K562 (cell line): ENCODE results near the gene FGF21. TPM values are rescaled to one million over a fixed set of nuclear protein-coding genes. Genes with fewer than 3 reads are reported as not detected.
A peak's percentile ranks its signal among the peaks of the same experiment; 100 is the strongest.

Experiments used
- ATAC-seq: fragments of 200-7000 bp; cut with Tn5 transposase; 3 replicates; pipeline ENCODE4 v1.9.1; 2020; ENCODE audit warnings: moderate library complexity
- BruUV-seq: library from RNA; stranded (reverse); fragments of 400-500 nt; replicated peaks from 2 replicates; lab custom pipeline; 2021; lab: Mats Ljungman, UMichigan
- CTCF ChIA-PET: fragments of 300-600 bp; formaldehyde crosslinking; extraction: SDS; loops from one replicate; lab custom pipeline; 2021; ENCODE audit warnings: low intra/inter-chr PET ratio; lab: Yijun Ruan, JAX
- POLR2A ChIA-PET: fragments of 300-600, 350-650 bp; sonication (Branson Sonifier 250); formaldehyde crosslinking; extraction: SDS; loops from one replicate; lab custom pipeline; 2021; ENCODE audit warnings: antibody characterized with exemption, inconsistent platforms; lab: Yijun Ruan, JAX
- DNase-seq, 4 experiments: peaks; one replicate each; pipeline versions ENCODE4 v3.0.0 to v3.0.0-alpha.2; 2011 to 2018; ENCODE audit warnings: low spot score in 3 of 4, mixed read lengths in 3 of 4; ENCODE audit errors: extremely low read depth in 1 of 4
- FAIRE-seq: peaks from 2 replicates; lab custom pipeline; 2011; peaks lifted over from hg19 to GRCh38; lab: Jason Lieb, UNC
- H2AFZ ChIP-seq: 2 replicates; pipeline ENCODE4 v1.6.0; 2011; ENCODE audit warnings: low read depth, low read length, control low read depth, inconsistent platforms
- H3K27ac ChIP-seq: fragments of 200-600 bp; 3 replicates; pipeline ENCODE4 v1.8.0; 2011; ENCODE audit warnings: low read depth, mild to moderate bottlenecking, control low read depth, inconsistent platforms, low read length, moderate library complexity, mixed read lengths; ENCODE audit errors: extremely low read depth
- H3K27me3 ChIP-seq, 2 experiments: fragments of 300-600 bp in 1 of 2; 2 replicates in 1 of 2; 3 replicates in 1 of 2; pipeline versions ENCODE4 v1.6.0 to v1.8.0; 2011; ENCODE audit warnings: inconsistent platforms in 2 of 2, low read length in 2 of 2, mild to moderate bottlenecking in 1 of 2, mixed read lengths in 1 of 2, moderate library complexity in 1 of 2; ENCODE audit not compliant: control insufficient read depth in 2 of 2, insufficient read depth in 2 of 2
- H3K36me3 ChIP-seq: fragments of 300-600 bp; 3 replicates; pipeline ENCODE4 v1.8.0; 2011; ENCODE audit warnings: mild to moderate bottlenecking, low read length, inconsistent platforms; ENCODE audit not compliant: control insufficient read depth, insufficient read depth
- H3K4me1 ChIP-seq, 2 experiments: fragments of 200-600 bp in 1 of 2; replicated peaks in 1 of 2; 2 replicates in 1 of 2; 3 replicates in 1 of 2; pipeline versions ENCODE4 v1.5.1 to v1.8.0; 2011; ENCODE audit warnings: inconsistent platforms in 2 of 2, low read length in 2 of 2, mild to moderate bottlenecking in 1 of 2, mixed read lengths in 1 of 2, moderate library complexity in 1 of 2; ENCODE audit not compliant: control insufficient read depth in 2 of 2, insufficient read depth in 2 of 2
- H3K4me2 ChIP-seq: 2 replicates; pipeline ENCODE4 v1.6.1; 2011; ENCODE audit warnings: low read length, control low read depth, inconsistent platforms, mixed read lengths; ENCODE audit not compliant: insufficient read depth
- H3K4me3 ChIP-seq: fragments of 200-600 bp; sonication (generic), shearing (Covaris generic); 2 replicates; pipeline ENCODE4 v1.5.1; 2016; ENCODE audit warnings: control low read depth, inconsistent platforms
- H3K79me2 ChIP-seq: fragments of 200-600 bp; 3 replicates; pipeline ENCODE4 v1.8.0; 2011; ENCODE audit warnings: low read length, inconsistent platforms; ENCODE audit not compliant: control insufficient read depth, insufficient read depth
- H3K9ac ChIP-seq, 2 experiments: 2 replicates each; pipeline versions ENCODE4 v1.6.0 to v1.6.1; 2011; ENCODE audit warnings: low read depth in 2 of 2, low read length in 2 of 2, control low read depth in 1 of 2, inconsistent platforms in 1 of 2, mild to moderate bottlenecking in 1 of 2, mixed read lengths in 1 of 2; ENCODE audit not compliant: insufficient read depth in 1 of 2
- H3K9me1 ChIP-seq: one replicate; pipeline ENCODE4 v1.6.0; 2011; ENCODE audit warnings: inconsistent platforms, mild to moderate bottlenecking, low read length, moderate library complexity; ENCODE audit not compliant: control insufficient read depth, insufficient read depth
- H3K9me3 ChIP-seq: replicated peaks from 2 replicates; pipeline ENCODE4 v1.5.1; 2011; ENCODE audit warnings: low read depth, low read length, inconsistent platforms; ENCODE audit not compliant: control insufficient read depth, insufficient read depth
- H4K20me1 ChIP-seq: replicated peaks from 2 replicates; pipeline ENCODE4 v1.6.1; 2011; ENCODE audit warnings: low read length, inconsistent platforms, mixed read lengths; ENCODE audit not compliant: control insufficient read depth, insufficient read depth
- ATF3 ChIP-seq, 2 experiments: fragments of 450-650 bp in 1 of 2; sonication (generic) in 1 of 2; formaldehyde crosslinking in 1 of 2; IDR thresholded peaks in 1 of 2; conservative IDR thresholded peaks in 1 of 2; 2 replicates each; pipeline versions ENCODE4 v1.6.1 to v1.8.1; 2016 to 2023; ENCODE audit warnings: mild to moderate bottlenecking in 2 of 2, moderate library complexity in 2 of 2, inconsistent platforms in 1 of 2, missing genetic modification reagents in 1 of 2
- BCOR ChIP-seq: fragments of 450-650 bp; IDR thresholded peaks from 2 replicates; pipeline ENCODE4 v1.6.1; 2016
- ETV5 ChIP-seq: sonication (generic); formaldehyde crosslinking; IDR thresholded peaks from 2 replicates; pipeline ENCODE4 v1.4.0; 2020; ENCODE audit warnings: low read depth, mild to moderate bottlenecking, missing genetic modification reagents
- HCFC1 ChIP-seq: IDR thresholded peaks from 2 replicates; pipeline ENCODE4 v1.6.1; 2012; ENCODE audit warnings: low read depth, low read length, improper control_type of control experiment
- KDM2B ChIP-seq: fragments of 250-450 bp; sonication (Bioruptor Pico); IDR thresholded peaks from 2 replicates; pipeline ENCODE4 v1.8.0; 2021; ENCODE audit warnings: mild to moderate bottlenecking, moderate library complexity
- NR4A1 ChIP-seq, 2 experiments: fragments of 250-450 bp in 1 of 2; fragments of 450-650 bp in 1 of 2; sonication (Bioruptor Pico) in 1 of 2; IDR thresholded peaks; 2 replicates each; pipeline versions ENCODE4 v1.4.0 to v1.6.1; 2016 to 2020; ENCODE audit warnings: mild to moderate bottlenecking in 2 of 2, missing compliant biosample characterization in 1 of 2, missing genetic modification characterization in 1 of 2, moderate library complexity in 1 of 2
- SIX5 ChIP-seq, 2 experiments: IDR thresholded peaks; 2 replicates each; pipeline ENCODE4 v1.6.1; 2011; ENCODE audit warnings: low read length in 2 of 2, borderline replicate concordance in 1 of 2, low read depth in 1 of 2, mild to moderate bottlenecking in 1 of 2, moderate library complexity in 1 of 2; ENCODE audit not compliant: insufficient read depth in 1 of 2
- SRF ChIP-seq, 2 experiments: fragments of 250-450, 450-650 bp in 1 of 2; sonication (Bioruptor Pico) in 1 of 2; sonication (generic) in 1 of 2; formaldehyde crosslinking; IDR thresholded peaks; 2 replicates each; pipeline versions ENCODE4 v1.5.0 to v1.5.1; 2020 to 2022; ENCODE audit warnings: mild to moderate bottlenecking in 1 of 2, missing genetic modification reagents in 1 of 2
- ZBTB33 ChIP-seq: sonication (generic); formaldehyde crosslinking; IDR thresholded peaks from 2 replicates; pipeline ENCODE4 v1.8.1; 2023; ENCODE audit warnings: mild to moderate bottlenecking, missing genetic modification reagents
- ZNF121 ChIP-seq: sonication (generic); formaldehyde crosslinking; conservative IDR thresholded peaks from 2 replicates; pipeline ENCODE4 v1.8.0; 2022; ENCODE audit warnings: missing genetic modification reagents
- ZNF143 ChIP-seq: sonication (generic); formaldehyde crosslinking; IDR thresholded peaks from 2 replicates; pipeline ENCODE4 v1.9.0; 2022; ENCODE audit warnings: mild to moderate bottlenecking, missing genetic modification reagents
- WGBS: fragments of 100-300 bp; shearing (Covaris generic); methylation state at CpG from one replicate; pipeline ENCODE4 v1.1.6; 2016; ENCODE audit warnings: low coverage, mixed read lengths; ENCODE audit not compliant: insufficient coverage; ENCODE audit errors: missing lambda C conversion rate; 5-methylcytosine and 5-hydroxymethylcytosine counted together
- in situ Hi-C: fragments of 300-500 bp; cut with MboI; formaldehyde crosslinking; loops from 4 replicates; pipeline ENCODE4 v1.15.0; 2018; ENCODE audit warnings: inconsistent platforms, mixed read lengths
- intact Hi-C: fragments of 100-400 bp; cut with micrococcal nuclease; formaldehyde crosslinking; loops from 2 replicates; pipeline ENCODE4 v1.14.2; 2022
- polyA plus RNA-seq, 8 experiments: library from polyadenylated mRNA; depleted of rRNA in 4 of 8; stranded (reverse) in 5 of 8; unstranded in 3 of 8; fragments of >200 nt; fragmentation: Nextera tagmentation in 2 of 8; fragmentation: Illumina TruSeq in 1 of 8; extraction: Ambion mirVana in 2 of 8; extraction: Trizol in 1 of 8; gene quantifications; 2 replicates each; pipeline versions ENCODE4 v1.2.1 to v1.2.3, GENCODE V29; 2011 to 2014; ENCODE audit warnings: inconsistent platforms in 1 of 8, missing spikeins in 1 of 8
- total RNA-seq, 7 experiments: library from RNA; depleted of rRNA in 6 of 7; stranded (reverse); fragments of >200 nt in 6 of 7; fragmentation: Illumina TruSeq in 2 of 7; extraction: Trizol in 2 of 7; gene quantifications; 2 replicates each; pipeline versions ENCODE4 v1.2.1 to v1.2.3, GENCODE V29; 2011 to 2021; ENCODE audit warnings: low replicate concordance in 1 of 7

FGF21 gene
- total and polyA plus RNA-seq, 9 of the 15 experiments (the other 6 are each of a cell fraction or from before 2014, with no cell fraction given) = 0.04 to 0.77 (median 0.09) TPM; not detected in 6

- no peak overlapping the region for H3K27ac ChIP-seq
- no peak overlapping the region for H3K9ac ChIP-seq
- 95% methylated on average over 5 of the region's 9 CpGs for WGBS
- H3K27me3 ChIP-seq = no peaks in the 10 kb centered on the region
- no peak overlapping the region for H3K4me3 ChIP-seq
- intact Hi-C loops = loop anchor here (5.0 kb wide), 1 partner anchor 87 kb away; the partner anchor contains the start of gene CA11
- H3K4me2 ChIP-seq = no peak overlapping the region
- ChIA-PET POLR2A (no interaction called here), CTCF (no interaction called here)
- no peaks in the 10 kb centered on the region; the same call in 2 of the 3 replicates for H3K79me2 ChIP-seq
- no peak overlapping the region for H2AFZ ChIP-seq
- peaks cover 19 to 31% of the 10 kb centered on the region in 2 experiments for H3K4me1 ChIP-seq
- in situ Hi-C loops = no loop called here
- BruUV-seq = no TSS peak
- H4K20me1 ChIP-seq = no peaks in the 10 kb centered on the region
- ATAC-seq = no peak
- DNase-seq = no peak
- H3K9me3 ChIP-seq = no peaks in the 10 kb centered on the region
- no peaks in the 10 kb centered on the region for H3K9me1 ChIP-seq
- no peak for FAIRE-seq
- H3K36me3 ChIP-seq = no peaks in the 10 kb centered on the region
- TF ChIP-seq SRF (CRISPR knock-in tag; IDR thresholded peaks at IDR 0.05) (no peak), BCOR (peak; percentile 35; the same call in 1 of the 2 replicates), ZNF121 (CRISPR knock-in tag) (peak; percentile 84)
These were observed 20.7 kb upstream of the FGF21 start for GRCh38 chr19:48734625-48735024.

- WGBS = 88% methylated on average over 19 of the region's 38 CpGs
- Histone ChIP-seq H3K9me3 (no peaks in the 10 kb centered on the region), H3K9me1 (no peaks in the 10 kb centered on the region), H3K27me3 (no peaks in the 10 kb centered on the region), H3K36me3 (no peaks in the 10 kb centered on the region), H3K4me1 (peaks cover 24 to 36% of the 10 kb centered on the region in 2 experiments)
- in situ Hi-C loops = no loop called here
- CTCF ChIA-PET = no interaction called here
- no peak for FAIRE-seq
- TF ChIP-seq SIX5 (IDR thresholded peaks at IDR 0.05; ENCODE audit: borderline replicate concordance in 1 of 2, insufficient read depth in 1 of 2, low read depth in 1 of 2, low read length in 2 of 2) (peak; percentile 26 to 46; a peak in 2 of 4 replicates), ATF3 (IDR thresholded peaks at IDR 0.05) (no peak), ATF3 (CRISPR knock-in tag; conservative IDR thresholded peaks at IDR 0.05) (no peak), KDM2B (CRISPR knock-in tag) (no peak), ZNF143 (CRISPR knock-in tag) (peak; percentile 71), ZBTB33 (CRISPR knock-in tag) (peak; percentile 74; the same call in 1 of the 2 replicates), HCFC1 (peak; percentile 73), ETV5 (no peak), NR4A1 (CRISPR knock-in tag; IDR thresholded peaks at IDR 0.05) (no peak), NR4A1 (tag; IDR thresholded peaks at IDR 0.05) (no peak)
- TF ChIP-seq, all 486 proteins: peak for 4
- Histone ChIP-seq H3K9ac (no peak overlapping the region), H3K79me2 (peaks cover 4% of the 10 kb centered on the region; the same call in 1 of the 3 replicates), H3K27ac (no peak overlapping the region), H4K20me1 (no peaks in the 10 kb centered on the region), H2AFZ (no peak overlapping the region), H3K4me2 (no peak overlapping the region), H3K4me3 (no peak overlapping the region)
- DNase-seq (no peak), ATAC-seq (no peak)
- BruUV-seq = no TSS peak
- intact Hi-C loops = loop anchor here (5.0 kb wide), 1 partner anchor 88 kb away; the partner anchor contains the start of gene CA11
- POLR2A ChIA-PET = no interaction called here
These were observed 20.2 kb upstream of the FGF21 start for GRCh38 chr19:48735031-48735615.
